HG03460 (cell line): ENCODE data around the gene DCANP1.
A peak's percentile ranks its signal among the peaks of the same experiment; 100 is the strongest.

Experiments used
- ATAC-seq: cut with Tn5 transposase; IDR thresholded peaks from one replicate; pipeline ENCODE4 v1.9.1; 2021; ENCODE audit not compliant: unreplicated experiment

The DCANP1 gene

GRCh38 chr5:135426102-135427082 is 20.8 kb downstream of the DCANP1 start:
- no peak for ATAC-seq

DNA sequence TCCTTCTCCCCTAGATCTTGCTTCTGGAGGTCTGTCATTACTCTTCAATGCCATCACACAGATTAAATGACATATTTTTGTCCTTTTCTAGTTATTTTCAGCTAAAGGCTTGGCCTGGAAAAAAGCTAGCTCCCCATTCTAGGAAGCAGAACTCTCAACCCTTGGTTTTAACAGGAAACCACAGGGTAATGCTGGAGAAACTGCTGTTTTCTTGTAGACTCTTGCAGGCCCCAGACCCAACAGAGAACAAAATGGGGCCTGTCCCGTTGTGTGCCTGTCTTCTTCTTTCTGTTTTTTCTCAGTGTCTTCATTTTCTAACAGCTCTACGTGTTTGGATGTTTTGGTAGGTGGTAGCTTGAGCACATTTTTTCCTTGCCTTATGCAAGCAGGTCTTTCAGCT is 21.5 kb downstream of the DCANP1 start:
- ATAC-seq = no peak

DNA sequence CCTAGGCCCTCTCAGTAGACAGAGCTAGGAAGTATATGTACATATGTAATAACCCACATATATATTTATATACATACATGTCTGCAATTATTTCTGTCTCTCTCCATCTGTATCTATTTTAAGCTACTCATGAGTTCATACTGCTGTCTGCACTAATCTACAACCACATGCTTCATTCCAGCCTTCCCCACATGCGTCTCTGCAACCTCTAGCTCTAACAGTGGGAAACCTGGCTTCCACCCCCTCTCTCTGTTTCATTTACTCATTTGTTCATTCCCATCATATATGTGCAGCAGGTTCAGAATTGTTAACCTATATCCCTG is 23.3 kb downstream of the DCANP1 start:
- ATAC-seq = no peak

- ATAC-seq = no peak
These were observed 23.9 kb downstream of the DCANP1 start for GRCh38 chr5:135423146-135423845.

GRCh38 chr5:135422419-135422818 is 24.7 kb downstream of the DCANP1 start:
- ATAC-seq = no peak

DNA sequence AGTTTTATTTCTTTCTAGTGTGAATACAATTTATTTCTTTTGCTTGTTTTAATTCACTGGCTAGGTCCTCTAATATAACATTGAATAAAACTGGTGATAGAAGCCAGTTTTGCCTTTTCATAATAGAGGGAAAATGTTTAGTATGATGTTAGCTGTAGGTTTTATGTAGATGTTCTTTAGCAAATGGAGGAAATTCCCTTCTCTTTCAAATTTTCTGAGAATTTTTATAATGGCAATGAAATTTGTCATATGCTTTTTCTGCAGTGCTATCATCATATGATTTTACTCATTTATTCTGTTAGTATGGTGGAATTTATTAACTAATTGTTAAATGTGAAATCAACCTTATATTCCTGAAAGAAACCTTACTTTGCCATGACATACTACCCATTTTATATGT is 30.1 kb downstream of the DCANP1 start:
- ATAC-seq = no peak

DNA sequence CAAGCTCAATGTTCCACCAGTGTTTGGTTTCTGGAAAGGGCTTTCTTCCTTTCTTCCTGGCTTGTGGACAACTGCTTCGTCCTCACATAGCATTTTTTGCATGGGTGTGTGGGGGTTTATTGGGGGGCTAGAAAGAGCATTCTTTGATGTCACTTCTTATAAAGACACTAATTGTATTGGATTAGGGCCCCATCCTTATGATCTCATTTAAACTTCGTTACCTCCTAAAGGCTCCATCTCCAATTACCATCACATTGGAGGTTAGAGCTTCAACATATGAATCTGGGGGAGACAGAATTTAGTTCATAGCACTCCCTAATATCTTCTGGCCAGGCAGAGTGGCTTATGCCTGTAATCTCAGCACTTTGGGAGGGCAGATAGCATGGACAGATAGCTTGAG is 42.1 kb downstream of the DCANP1 start:
- no peak for ATAC-seq

GRCh38 chr5:135402031-135402430 is 45.1 kb downstream of the DCANP1 start:
- no peak for ATAC-seq

DNA sequence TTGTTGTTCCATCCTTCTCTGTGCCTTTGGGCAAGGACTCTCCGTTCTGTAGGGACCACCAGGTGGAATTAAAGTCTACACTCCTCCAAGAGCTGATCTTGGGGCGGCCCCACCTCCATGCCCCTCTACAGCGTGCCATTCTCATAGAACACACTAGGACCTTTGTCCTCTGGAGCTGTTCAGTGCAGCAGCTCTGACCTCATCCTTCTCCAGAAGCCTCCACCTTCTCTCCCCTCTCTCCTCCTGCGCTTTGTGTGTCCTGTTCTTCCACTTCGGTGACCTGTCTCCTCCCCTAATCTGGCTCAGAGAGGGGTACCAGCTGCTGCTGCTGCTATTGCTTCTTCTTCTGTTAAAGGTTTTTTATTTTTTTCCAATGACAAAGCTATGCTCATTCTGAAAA is 46.3 kb downstream of the DCANP1 start:
- ATAC-seq = no peak

GRCh38 chr5:135399794-135400542 is 47.2 kb downstream of the DCANP1 start:
- no peak for ATAC-seq

DNA sequence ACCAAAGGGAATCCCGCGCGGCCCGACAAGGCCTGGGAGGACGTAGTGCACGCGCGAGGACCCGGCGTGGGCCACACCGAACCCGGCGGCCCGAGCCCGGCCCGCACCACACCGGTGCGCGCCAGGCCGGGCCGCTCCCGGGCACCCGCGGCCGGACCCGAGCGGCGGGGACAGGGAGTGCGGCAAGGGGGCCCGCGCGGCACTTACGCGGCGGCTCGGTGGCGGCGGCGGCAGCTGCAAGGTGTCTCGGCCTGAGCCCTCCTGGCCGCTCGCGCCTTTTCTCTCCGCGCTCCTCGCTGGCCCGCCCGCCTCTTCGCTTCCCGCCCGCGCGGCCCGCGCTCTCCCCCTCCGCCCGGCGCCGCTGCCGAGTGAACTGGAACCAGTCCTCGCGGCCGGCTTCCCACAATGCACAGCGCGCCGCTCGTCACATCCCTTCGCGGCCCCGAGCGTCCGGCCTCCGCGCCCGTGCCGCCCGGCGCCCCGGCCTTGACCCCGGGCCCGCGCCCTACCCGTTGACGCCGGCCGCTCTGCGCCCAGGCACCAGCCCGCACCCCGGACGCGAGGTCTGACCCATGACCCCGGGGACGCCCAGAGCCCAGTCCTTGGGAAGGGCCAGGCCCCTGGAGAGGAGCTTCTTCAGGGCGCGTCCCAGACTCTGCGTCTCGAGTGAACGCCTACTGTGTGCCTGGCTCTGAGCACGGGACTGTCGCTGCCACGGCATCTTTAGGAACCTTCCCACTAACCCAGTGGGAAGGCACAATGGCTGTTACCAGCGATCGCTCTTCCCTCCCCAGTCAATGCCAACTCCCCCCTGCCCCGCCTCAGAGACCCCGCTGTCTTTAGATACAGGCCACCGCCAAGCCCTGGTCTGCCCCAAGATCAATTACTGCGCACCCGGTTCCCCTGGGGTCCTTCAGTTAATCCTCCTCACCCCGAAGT is 48.0 kb downstream of the DCANP1 start, which contains the start of gene MACROH2A1:
Gene MACROH2A1 (minus strand): TSS at position 377 of the 939 bp plus-strand sequence. CDS start 10,138 bp downstream, outside the sequence.
- ATAC-seq = peak; percentile 77

- ATAC-seq = peak; percentile 28
These were observed 48.8 kb downstream of the DCANP1 start for GRCh38 chr5:135398160-135398854.

- no peak for ATAC-seq
These were observed 50.1 kb downstream of the DCANP1 start for GRCh38 chr5:135397084-135397483.

GRCh38 chr5:135396459-135397055 is 50.6 kb downstream of the DCANP1 start:
- ATAC-seq = no peak

- ATAC-seq = no peak
These were observed 51.3 kb downstream of the DCANP1 start for GRCh38 chr5:135395866-135396265.

- no peak for ATAC-seq
These were observed 51.7 kb downstream of the DCANP1 start for GRCh38 chr5:135395451-135395850.
